Jurkat, Clone E6-1 (cell line): ENCODE data around the gene SSTR5.
"Not testable (repeated sequence)": the region's sequence is repeated elsewhere in the genome, so short reads cannot be mapped to it uniquely, and the experiment has no call there.

Source experiments
- DNase-seq: peaks from one replicate; pipeline ENCODE4 v3.0.0-alpha.2; 2011; ENCODE audit warnings: low read depth, low spot score
- H3K4me3 ChIP-seq: 2 replicates; pipeline ENCODE4 v1.5.1; 2011; ENCODE audit warnings: mild to moderate bottlenecking, low read length, control low read depth, moderate library complexity

SSTR5 gene

DNA sequence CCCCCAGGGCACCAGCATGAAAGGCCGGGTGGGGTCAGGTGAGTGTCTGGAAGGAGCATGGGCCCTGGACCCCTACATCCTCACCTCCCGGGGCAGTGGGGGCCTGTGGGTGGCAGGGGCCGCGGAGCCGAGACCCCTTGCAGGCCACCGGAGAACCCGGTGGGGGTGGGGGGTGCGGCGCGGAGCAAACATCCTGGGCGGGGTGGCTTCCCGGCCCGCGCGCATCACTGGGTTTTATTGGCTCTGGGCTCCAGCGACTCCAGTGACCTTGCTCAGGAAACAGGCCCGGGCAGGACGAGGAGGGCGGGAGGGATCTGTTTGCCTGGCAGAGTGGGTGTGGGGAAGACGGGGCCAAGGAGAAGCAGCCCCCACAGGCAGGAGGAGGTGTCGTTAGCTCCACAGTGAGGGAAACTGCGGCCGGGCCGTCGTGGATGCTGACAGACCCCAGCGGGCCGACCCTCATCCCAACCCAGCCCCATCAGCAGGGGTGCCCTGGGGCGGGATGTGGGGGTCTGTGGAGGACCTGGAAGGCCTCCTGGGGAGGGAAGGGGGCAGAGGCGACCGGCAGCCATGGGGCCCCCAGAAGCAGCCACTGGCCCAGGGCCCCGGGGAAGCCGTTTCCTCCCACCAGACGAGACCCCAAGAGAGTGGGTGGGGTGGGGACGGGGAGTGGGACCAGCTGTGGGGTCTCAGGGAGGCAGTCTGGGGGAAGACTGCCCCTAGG, 10.6 kb downstream of the SSTR5 start:
- no peak for DNase-seq

GRCh38 chr16:1084971-1085370, 12.4 kb downstream of the SSTR5 start:
- H3K4me3 ChIP-seq: no peak overlapping the region
- DNase-seq: no peak

More for the DNA sequence above, 10.6 kb downstream of the SSTR5 start:
- no peak overlapping the region for H3K4me3 ChIP-seq

DNA sequence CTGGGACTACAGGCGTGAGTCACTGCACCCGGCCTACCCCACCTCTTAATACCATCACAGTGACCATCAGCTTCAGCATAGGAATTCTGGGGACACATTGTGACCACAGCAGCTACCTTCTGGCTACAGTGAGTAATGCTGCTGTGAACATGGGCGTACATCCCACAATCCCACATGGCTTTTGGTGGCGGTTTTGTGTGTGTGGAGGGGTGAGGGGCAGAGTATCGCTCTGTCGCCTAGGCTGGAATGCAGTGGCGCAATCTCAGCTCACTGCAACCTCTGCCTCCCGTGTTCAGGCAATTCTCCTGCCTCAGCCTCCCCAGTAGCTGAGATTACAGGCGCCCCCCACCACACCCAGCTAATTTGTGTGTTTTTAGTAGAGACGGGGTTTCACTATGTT, 13.9 kb downstream of the SSTR5 start:
- not testable (repeated sequence) for H3K4me3 ChIP-seq, DNase-seq

GRCh38 chr16:1088295-1089170, 16.0 kb downstream of the SSTR5 start:
- no peak overlapping the region for H3K4me3 ChIP-seq
- DNase-seq: no peak

- no peak for DNase-seq
- no peak overlapping the region for H3K4me3 ChIP-seq
Measured at GRCh38 chr16:1089439-1089821, 16.9 kb downstream of the SSTR5 start.

DNA sequence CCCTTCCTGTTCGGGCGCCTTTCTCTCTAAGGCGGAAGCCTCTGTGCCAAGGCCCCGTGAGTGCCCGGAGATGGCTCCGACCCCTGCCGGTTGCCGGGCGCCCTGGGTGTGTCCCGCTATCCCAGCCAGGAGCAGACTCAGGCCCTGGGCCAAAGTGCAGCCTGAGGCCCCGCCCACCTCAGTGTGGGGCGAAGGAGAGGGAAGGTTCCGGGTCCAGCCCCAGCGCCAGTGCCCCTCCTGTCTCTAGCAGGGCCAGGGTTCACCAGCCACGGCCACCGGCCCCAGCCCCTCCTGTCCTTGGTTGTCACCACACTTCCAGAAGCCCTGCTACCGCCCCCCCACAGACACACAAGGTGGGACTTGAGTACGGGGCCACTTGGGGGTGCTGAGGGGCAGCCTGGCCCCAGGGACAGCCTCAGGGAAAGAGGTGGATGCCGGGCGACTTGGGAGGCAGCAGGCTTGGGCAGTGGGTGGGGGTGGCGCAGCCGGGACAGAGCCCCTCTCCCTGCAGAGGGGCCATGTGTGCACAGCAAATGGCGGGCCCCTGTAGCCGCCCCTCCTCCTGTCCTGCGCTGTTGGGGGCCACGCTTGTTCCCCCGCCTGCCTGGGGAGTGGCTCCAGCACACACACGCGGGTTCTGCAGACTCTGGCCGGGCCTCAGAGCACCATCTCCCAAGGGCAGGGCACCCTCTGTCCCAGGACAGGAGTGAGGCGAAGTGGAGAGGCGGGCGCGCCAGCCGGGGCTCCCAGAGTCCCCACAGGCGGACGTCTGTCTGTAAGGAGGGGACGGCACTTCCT, 17.5 kb downstream of the SSTR5 start:
- DNase-seq: no peak
- H3K4me3 ChIP-seq: no peak overlapping the region

GRCh38 chr16:1090620-1091587, 18.4 kb downstream of the SSTR5 start:
- H3K4me3 ChIP-seq: no peak overlapping the region
- DNase-seq: no peak

GRCh38 chr16:1091992-1092552, 19.5 kb downstream of the SSTR5 start:
- no peak overlapping the region for H3K4me3 ChIP-seq
- DNase-seq: no peak

DNA sequence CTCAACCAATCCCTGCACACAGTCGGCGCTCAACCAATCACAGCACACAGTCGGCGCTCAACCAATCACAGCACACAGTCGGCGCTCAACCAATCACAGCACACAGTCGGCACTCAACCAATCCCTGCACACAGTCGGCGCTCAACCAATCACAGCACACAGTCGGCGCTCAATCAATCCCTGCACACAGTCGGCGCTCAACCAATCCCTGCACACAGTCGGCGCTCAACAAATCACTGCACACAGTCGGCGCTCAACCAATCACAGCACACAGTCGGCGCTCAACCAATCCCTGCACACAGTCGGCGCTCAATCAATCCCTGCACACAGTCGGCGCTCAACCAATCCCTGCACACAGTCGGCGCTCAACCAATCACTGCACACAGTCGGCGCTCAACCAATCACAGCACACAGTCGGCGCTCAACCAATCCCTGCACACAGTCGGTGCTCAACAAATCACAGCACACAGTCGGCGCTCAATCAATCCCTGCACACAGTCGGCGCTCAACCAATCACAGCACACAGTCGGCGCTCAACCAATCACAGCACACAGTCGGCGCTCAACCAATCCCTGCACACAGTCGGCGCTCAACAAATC, 20.2 kb downstream of the SSTR5 start:
- not testable (repeated sequence) for DNase-seq, H3K4me3 ChIP-seq

- H3K4me3 ChIP-seq: no peak overlapping the region
- DNase-seq: peak; percentile 28
Measured at GRCh38 chr16:1093284-1094123, 21.0 kb downstream of the SSTR5 start.

DNA sequence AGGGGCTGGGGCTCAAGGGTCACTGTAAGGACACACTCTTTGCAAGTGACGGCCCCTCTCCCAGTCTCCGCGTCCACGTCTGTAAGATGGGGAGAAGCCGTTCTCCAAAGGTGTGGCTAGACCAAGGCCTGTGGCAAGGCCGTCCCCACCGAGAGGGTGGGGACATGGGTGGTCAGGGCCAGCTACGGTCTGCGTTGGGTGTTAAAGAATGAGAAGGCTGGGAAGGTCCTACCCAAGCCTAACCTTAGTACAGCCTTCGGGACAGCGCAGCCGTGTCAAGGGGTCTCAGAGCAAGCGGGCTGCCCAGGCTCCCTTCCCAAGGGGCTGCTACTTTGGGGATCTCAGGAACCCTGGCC, 21.6 kb downstream of the SSTR5 start:
- DNase-seq: no peak
- H3K4me3 ChIP-seq: no peak overlapping the region

DNA sequence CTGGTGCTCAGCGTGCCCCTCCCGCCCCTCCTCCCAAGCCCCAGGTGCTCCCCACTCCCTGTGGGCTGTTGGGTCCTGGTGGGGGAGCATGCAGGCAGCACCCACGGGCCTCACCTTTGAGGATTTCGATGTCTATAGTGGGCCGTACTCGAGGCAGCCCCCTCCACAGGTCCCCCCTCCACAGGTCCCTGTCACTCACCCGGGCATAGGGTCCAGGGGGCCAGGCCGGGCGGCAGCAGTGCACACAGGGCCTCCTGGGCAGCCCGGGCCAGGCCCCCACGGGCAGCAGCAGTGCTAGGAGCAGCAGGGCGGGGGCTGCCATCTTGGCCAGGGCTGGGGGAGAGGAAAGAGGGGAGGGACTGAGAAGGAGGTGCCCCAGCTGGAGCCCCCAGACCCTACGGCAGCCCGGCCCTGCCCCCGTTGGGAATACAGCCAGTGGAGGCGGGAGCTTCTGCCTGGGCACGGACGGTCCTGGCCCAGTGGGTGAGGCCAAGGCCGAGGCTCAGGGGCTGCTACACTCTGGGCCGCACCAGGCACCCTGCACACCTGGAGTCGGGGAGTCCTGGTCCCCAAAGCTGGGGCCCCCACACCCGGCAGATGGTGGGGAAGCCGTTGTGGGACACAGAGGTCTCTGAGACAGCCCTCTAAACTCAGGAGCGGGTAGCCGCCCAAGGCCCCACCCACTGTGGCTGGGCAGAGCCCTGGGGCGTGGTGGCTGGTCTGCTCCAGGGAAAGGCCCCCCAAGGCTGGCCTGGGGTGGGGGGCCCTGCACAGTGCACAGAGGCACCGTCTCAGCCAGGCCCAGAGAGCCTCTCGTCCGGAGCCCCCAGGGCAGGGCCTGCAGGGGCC, 22.3 kb downstream of the SSTR5 start:
- DNase-seq: no peak
- no peak overlapping the region for H3K4me3 ChIP-seq

DNA sequence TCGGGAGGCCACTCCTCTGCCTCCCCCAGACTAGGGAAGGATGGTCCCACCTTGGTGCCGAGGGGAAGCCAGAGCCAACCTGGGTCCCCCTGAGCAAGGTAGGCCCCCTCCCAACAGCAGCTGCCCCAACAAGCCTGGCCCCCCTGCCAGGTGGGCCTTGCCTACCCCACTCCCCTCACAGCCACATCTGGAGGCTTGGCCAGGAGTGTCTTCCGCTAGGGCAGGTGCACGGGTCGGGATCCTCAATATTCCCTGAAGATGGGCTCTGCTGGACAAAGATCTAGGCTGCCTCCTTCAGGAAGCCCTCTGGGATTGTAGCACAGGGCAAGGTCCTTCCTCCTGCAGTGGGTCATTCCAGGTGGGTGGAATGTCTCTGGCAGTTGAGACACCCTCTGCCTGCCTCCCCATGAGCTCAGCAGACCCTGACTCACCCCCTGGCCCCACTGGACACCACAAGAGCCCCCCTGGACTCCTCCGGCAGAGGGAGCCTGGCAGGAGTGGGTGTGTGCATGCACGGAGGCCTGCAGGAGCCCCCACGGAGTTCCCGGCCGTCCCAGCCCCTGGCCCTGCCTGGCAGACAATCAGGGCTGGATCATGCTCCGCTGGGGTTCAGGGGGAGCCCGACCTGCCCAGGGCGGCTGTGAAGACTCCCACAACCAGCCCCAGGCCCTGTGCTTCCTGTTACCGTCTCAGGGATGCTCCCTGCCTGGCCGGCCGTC, 23.1 kb downstream of the SSTR5 start:
- no peak overlapping the region for H3K4me3 ChIP-seq
- DNase-seq: no peak

- no peak for DNase-seq
- H3K4me3 ChIP-seq: no peak within 1 kb of the TSS
Measured at GRCh38 chr16:1096169-1097082, 23.9 kb downstream of the SSTR5 start, which contains the start of gene C1QTNF8. C1QTNF8 (minus strand) TSS chr16:1096244; CDS start chr16:1094922, 1,322 bp downstream.

GRCh38 chr16:1097156-1097555, 24.6 kb downstream of the SSTR5 start:
- DNase-seq: no peak
- no peak overlapping the region for H3K4me3 ChIP-seq
